ENCODE data around the gene LMBRD2.

The LMBRD2 gene

DNA sequence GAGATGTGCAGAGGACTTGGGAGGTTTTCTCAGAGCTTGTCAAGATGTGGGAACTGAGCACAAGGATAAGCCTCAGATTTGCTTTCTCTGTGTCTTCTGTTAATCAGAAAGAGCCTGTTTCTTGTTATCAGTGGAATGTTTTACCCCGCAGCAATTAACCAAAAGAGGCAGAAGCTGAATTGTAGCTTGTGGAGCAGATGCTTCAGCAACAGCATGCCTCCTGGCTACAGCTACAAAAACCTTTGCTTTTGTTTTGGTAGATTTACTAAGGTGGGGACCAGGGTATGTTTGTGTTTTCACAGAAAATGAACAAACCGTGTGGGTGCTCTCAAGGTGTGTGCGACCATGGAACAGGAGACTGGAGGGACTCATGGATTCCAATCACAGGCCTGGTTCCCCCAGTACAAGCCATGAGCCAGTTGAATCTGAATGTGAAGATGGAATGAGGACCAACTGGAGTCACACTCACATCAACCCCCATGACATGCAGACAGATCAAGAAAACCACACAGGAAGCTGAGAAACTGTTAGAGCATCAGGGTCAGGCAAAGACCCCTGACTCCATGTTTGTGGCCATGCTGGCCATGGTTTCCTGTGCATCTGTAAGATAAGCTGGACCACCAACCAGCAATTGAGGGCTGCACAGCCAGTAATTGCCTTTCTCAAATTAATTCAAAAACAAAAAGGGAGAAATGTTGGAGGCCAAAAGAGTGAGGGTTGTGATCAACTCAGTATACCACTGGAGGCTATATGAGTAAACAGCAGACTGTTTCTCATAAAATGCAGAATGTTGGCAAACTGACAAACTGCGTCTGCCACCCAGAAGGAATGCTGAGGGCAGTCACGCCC is 91.9 kb downstream of the LMBRD2 start:
- no peak overlapping the region for H3K27ac ChIP-seq
- TF ChIP-seq ZFX (IDR thresholded peaks at IDR 0.05), result no peak
- TF ChIP-seq, protein P1, sequence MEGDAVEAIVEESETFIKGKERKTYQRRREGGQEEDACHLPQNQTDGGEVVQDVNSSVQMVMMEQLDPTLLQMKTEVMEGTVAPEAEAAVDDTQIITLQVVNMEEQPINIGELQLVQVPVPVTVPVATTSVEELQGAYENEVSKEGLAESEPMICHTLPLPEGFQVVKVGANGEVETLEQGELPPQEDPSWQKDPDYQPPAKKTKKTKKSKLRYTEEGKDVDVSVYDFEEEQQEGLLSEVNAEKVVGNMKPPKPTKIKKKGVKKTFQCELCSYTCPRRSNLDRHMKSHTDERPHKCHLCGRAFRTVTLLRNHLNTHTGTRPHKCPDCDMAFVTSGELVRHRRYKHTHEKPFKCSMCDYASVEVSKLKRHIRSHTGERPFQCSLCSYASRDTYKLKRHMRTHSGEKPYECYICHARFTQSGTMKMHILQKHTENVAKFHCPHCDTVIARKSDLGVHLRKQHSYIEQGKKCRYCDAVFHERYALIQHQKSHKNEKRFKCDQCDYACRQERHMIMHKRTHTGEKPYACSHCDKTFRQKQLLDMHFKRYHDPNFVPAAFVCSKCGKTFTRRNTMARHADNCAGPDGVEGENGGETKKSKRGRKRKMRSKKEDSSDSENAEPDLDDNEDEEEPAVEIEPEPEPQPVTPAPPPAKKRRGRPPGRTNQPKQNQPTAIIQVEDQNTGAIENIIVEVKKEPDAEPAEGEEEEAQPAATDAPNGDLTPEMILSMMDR (conservative IDR thresholded peaks at IDR 0.05), result no peak

DNA sequence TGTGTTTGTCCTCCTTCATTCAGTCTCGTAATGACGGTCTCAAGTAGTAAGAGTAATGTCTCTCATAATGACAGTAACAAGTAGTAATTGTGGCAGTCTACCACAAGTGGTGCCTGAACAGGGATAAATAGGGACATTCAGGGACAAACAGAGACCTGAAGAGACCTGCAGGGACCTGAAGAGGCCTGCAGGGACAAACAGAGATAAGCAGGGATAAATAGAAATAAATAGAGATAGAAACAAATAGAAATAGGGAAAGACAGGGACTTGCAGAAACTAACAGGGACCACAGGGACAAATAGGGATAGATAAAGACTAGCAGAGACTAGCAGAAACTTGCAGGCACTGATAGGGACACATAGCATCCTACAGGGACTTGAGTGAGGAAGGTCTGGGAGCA is 92.9 kb downstream of the LMBRD2 start:
- TF ChIP-seq, protein P1 (conservative IDR thresholded peaks at IDR 0.05), result no peak
- no peak for TF ChIP-seq ZFX (IDR thresholded peaks at IDR 0.05)
- no peak overlapping the region for H3K27ac ChIP-seq

DNA sequence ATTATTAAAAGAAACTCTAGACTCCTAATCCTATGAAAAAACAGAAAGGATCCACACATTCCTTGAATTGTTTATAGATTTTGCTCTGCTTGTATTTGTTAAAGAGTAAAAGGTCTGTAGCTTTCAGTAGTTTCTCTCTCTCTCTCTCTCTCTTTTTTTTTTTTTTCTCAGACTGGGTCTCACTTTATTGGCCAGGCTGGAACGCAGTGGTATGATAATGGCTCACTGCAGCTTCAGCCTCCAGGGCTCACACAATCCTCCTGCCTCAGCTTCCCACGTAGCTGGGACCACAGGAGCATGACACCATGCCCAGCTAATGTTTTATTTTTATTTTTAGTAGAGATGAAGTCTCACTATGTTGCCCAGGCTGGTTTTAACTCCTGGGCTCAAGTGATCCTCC is 94.3 kb downstream of the LMBRD2 start:
- no peak overlapping the region for H3K27ac ChIP-seq
- TF ChIP-seq, protein P1 (conservative IDR thresholded peaks at IDR 0.05), result no peak

DNA sequence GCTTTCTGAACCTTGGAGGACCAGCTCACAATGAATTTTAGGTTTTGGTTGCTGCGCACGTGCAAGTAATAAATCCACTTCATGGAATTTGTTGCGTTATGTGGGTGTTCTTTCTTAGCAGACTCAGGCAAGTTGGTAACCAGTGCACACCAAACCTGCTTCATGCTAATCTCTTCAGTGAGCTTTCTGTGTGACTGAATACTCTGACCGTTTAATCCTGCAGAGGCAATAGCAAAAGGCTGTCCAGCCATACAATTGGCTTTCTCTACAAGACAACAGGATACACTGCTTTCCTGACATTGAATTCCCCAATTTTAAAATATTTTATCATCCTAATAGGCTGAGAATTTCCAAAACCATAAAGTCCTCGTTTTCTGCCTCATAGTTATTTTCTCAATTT is 95.3 kb downstream of the LMBRD2 start:
- no peak overlapping the region for H3K27ac ChIP-seq
- TF ChIP-seq ZFX (IDR thresholded peaks at IDR 0.05), result no peak
- TF ChIP-seq, protein P1 (conservative IDR thresholded peaks at IDR 0.05), result no peak

DNA sequence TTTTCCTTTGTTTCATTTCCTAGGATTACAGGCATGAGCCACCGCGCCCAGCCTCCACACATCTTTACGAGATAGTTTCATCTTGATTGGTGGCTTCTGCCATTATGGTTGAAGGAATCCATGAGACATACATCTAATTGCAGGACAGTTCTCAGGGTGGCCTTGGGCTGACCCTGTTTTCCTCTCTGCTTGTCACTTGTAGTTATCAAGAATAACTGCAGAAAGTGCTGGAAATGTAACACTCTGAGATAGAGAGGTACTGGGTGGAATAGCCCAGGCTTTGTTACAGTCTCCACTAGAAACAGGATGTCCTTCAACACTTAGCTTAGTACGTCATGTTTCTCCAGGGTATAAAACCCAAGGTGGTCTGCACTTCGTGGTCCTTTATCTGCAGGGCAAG is 95.7 kb downstream of the LMBRD2 start:
- no peak overlapping the region for H3K27ac ChIP-seq
- no peak for TF ChIP-seq ZFX (IDR thresholded peaks at IDR 0.05)
- TF ChIP-seq, protein P1 (conservative IDR thresholded peaks at IDR 0.05), result no peak

DNA sequence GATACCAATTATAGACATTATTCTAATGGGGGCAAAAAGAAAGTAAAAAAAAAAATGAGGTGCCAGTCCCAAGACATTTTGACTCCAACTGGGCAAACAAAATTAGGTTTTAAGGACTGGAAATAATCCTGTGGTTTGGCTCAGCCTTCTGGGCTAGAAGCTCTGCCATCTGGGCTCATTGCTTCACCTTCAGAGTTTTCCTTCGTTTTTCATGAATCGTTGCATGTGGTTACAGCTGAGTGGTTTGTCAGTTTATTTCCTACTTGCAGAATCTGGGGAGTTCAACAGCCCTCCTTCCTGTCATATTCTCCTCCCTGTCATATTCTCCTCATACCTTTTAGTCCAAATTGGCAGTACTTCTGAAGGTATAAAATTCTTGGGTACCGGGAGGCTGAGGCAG is 97.0 kb downstream of the LMBRD2 start:
- no peak overlapping the region for H3K27ac ChIP-seq
- TF ChIP-seq, protein P1 (conservative IDR thresholded peaks at IDR 0.05), result no peak
- no peak for TF ChIP-seq ZFX (IDR thresholded peaks at IDR 0.05)

DNA sequence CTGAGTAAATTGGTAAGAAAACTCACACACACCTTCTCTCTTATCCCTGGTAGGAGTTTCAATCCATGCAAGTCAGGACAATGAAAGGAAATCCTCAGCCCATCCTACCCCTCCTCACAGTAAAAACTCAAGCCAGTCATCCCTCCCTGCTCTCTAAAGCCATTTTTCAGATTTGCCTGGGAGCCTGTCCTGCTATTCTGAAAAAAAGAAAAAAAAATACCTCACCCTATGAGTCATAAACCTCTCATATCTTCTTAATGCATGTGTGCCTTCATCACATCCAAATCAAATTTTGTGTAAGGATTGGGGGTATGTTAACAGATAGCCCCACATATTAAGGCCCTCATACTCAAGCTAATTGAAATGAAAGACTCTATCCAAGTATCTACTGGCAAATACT is 99.1 kb downstream of the LMBRD2 start:
- H3K27ac ChIP-seq, result no peak overlapping the region

More for the DNA sequence above, 99.1 kb downstream of the LMBRD2 start:
- TF ChIP-seq, protein P1 (conservative IDR thresholded peaks at IDR 0.05), result no peak
- no peak for TF ChIP-seq ZFX (IDR thresholded peaks at IDR 0.05)
